Adipocyte (in vitro differentiated cells): Measurements from ENCODE around the gene PITPNC1.
"Not testable (repeated sequence)": the region's sequence is repeated elsewhere in the genome, so short reads cannot be mapped to it uniquely, and the experiment has no call there.

Experiments
- DNase-seq: peaks from one replicate; pipeline ENCODE4 v3.0.0-alpha.2; 2015; ENCODE audit warnings: low read depth
- H3K27me3 ChIP-seq: replicated peaks from 2 replicates; pipeline ENCODE4 v1.7.0; 2013; ENCODE audit warnings: mild to moderate bottlenecking, low read length, moderate library complexity; ENCODE audit not compliant: control insufficient read depth, insufficient read depth
- H3K36me3 ChIP-seq: 2 replicates; pipeline ENCODE4 v1.7.0; 2013; ENCODE audit warnings: low read length, mild to moderate bottlenecking, moderate library complexity; ENCODE audit not compliant: control insufficient read depth, insufficient read depth, severe bottlenecking
- H3K4me1 ChIP-seq: 2 replicates; pipeline ENCODE4 v1.7.0; 2013; ENCODE audit warnings: mild to moderate bottlenecking, low read length, moderate library complexity; ENCODE audit not compliant: control insufficient read depth, insufficient read depth
- H3K4me3 ChIP-seq: 2 replicates; pipeline ENCODE4 v1.7.0; 2013; ENCODE audit warnings: mild to moderate bottlenecking, low read length, moderate library complexity
- H3K9ac ChIP-seq: 2 replicates; pipeline ENCODE4 v1.7.0; 2013; ENCODE audit warnings: mild to moderate bottlenecking, low read length, moderate library complexity
- H3K9me3 ChIP-seq: 2 replicates; pipeline ENCODE4 v1.7.0; 2013; ENCODE audit warnings: mild to moderate bottlenecking, low read length, moderate library complexity; ENCODE audit not compliant: control insufficient read depth

Gene PITPNC1

DNA sequence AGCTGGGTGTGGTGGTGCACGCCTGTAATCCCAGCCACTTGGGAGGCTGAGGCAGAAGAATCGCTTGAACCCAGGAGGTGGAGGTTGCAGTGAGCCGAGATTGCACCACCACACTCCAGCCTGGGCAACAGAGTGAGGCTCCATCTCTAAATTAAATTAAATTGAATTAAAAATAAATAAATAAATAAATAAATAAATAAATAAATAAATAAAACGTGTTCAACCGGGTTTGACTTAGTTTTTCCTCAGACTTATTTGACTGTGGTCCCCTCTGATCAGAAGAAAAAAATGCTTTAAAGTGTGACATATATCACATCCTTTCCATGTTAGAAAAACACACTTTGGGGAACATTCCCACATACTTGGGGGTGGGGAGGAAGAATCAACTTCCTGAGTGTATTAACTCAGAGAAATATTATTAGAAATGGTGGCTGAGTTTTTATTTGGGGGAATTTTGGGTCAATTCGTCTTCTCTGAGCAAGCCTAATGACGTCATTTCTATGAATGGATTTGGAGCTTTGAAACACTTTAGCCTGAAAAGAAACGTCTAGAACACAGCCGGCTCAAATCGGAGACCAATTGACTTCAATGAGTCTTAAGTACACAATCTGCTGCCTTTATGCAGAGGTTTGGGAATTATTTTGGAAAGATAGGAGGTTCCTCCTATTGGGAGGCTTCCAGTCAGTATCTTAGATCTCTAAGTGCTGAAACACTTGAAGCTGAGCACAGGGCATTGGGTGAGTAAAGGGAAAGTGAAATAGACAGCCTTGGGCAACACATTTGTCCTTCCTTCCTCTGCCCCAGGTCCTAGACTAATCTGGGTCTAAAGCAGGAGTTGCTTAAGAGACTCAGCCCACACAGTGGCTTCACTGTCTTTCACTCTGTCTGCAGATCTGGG is 132.6 kb downstream of the PITPNC1 start:
- peak overlapping the region; percentile 72 for H3K9ac ChIP-seq
- peak; percentile 63 for DNase-seq
- H3K9me3 ChIP-seq, result no peaks in the 10 kb centered on the region
- peak overlapping the region; percentile 81 for H3K4me3 ChIP-seq
- no peaks in the 10 kb centered on the region for H3K36me3 ChIP-seq
- peaks cover 19% of the 10 kb centered on the region for H3K4me1 ChIP-seq
- no peaks in the 10 kb centered on the region for H3K27me3 ChIP-seq

DNA sequence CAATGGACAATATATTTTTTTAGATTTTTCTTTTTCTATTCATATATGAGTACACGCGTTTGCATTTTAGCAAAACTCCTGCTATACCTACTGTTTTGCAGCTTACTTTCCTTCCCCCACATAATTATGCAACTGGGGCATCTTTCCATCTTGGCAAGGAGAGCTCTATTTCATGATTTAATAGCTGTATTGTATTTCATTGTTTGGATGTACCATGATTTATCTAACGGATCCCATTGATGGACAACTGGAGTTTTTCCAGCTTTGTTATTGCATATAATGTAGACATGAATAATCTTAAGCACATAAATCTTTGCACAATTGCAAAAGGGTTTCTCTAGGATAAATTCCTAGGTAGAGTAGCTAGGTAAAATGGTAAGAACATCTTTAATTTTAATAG is 133.9 kb downstream of the PITPNC1 start:
- peaks cover 23% of the 10 kb centered on the region for H3K4me1 ChIP-seq
- DNase-seq, result no peak
- no peak overlapping the region for H3K4me3 ChIP-seq
- no peaks in the 10 kb centered on the region for H3K36me3 ChIP-seq
- no peak overlapping the region for H3K9ac ChIP-seq
- H3K9me3 ChIP-seq, result no peaks in the 10 kb centered on the region
- no peaks in the 10 kb centered on the region for H3K27me3 ChIP-seq

DNA sequence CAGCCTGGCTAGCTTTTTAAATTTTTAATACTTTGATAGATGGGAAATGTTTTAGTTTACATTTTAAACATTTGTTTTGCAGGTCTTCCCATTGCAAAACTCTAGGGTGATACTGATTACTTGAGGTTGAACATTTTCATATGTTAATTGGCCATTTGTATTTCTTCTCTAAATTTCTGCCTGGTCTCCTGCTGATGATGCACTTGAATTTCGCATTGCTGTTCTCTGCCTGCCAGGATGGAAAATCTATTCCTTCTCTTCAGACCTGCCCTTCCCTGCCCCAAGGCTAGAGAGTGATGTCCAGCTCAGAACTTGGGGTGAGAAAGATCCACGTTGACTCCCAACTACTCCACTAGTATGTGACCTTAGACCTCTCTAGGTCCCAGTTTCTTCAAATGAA is 134.7 kb downstream of the PITPNC1 start:
- Histone ChIP-seq H3K4me1 (peaks cover 25% of the 10 kb centered on the region), H3K9ac (no peak overlapping the region), H3K9me3 (no peaks in the 10 kb centered on the region), H3K36me3 (no peaks in the 10 kb centered on the region), H3K27me3 (no peaks in the 10 kb centered on the region), H3K4me3 (no peak overlapping the region)
- DNase-seq, result no peak

DNA sequence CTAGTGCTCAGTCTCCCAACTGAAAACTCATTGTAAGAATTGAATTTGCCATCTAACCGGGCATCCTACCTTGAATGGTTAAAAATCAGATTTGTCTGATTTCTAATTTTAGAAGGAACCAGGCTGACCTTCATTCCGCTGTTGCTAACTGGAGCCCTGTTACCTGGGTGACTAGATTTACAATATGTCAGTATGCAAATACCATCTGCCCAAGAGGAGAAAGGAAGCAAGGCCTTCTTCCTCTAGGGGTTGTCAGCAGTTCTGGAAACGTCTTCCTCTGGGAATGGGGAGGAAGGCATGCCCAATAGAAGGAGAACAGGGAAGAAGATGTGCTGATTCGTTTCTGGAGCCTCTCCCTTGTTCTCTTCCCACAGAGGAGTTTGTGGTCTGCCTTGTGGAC is 137.9 kb downstream of the PITPNC1 start:
- Histone ChIP-seq H3K9me3 (peaks cover 6% of the 10 kb centered on the region), H3K36me3 (no peaks in the 10 kb centered on the region), H3K9ac (no peak overlapping the region), H3K4me3 (no peak overlapping the region), H3K27me3 (no peaks in the 10 kb centered on the region), H3K4me1 (peaks cover 33% of the 10 kb centered on the region)
- DNase-seq, result no peak

DNA sequence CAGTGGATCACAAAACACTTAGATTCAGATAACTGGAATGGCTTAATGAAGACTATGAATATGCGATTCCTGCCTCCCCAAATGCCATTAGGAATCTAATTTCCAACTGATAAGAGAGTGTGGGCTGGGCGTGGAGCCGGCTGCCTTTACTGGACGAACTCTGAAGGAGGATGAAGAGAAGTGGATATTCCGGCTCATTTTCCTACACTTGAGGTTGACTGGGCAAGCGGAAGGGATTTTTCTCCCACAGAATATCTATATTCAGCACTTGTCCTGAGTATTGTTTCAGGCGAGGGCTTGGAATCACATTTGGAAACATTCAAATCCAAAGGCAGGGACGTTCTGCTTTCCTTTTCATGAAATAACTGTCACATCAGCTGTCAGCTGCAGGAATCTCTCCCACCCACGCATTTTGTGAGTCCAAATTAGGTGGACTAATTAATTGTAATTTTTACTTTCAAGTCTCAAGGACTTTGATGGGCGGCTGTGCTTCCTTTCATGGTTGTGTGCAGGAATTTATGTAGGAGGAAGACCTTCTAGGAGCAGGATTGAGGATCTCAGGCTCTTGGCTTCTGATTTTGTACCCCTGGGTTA is 138.5 kb downstream of the PITPNC1 start:
- H3K9ac ChIP-seq, result no peak overlapping the region

DNA sequence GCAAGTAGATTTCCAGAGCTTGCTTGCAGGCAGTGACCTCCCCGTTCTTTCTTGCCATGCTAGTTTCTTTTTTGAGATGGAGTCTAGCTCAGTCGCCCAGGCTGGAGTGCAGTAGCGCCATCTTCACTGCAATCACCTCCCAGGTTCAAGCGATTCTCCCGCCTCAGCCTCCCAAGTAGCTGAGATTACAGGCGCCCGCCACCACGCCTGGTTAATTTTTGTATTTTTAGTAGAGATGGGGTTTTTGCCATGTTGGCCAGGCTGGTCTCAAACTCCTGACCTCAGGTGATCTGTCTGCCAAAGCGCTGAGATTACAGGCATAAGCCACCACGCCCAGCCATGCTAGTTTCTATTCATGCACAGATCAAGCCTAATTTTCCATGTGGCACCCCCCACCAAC is 139.5 kb downstream of the PITPNC1 start:
- H3K9ac ChIP-seq, DNase-seq, H3K27me3 ChIP-seq, H3K36me3 ChIP-seq, H3K9me3 ChIP-seq, H3K4me3 ChIP-seq: not testable (repeated sequence)
- H3K4me1 ChIP-seq, result peaks cover 34% of the 10 kb centered on the region

More for the DNA sequence above, 138.5 kb downstream of the PITPNC1 start:
- no peaks in the 10 kb centered on the region for H3K36me3 ChIP-seq
- peaks cover 6% of the 10 kb centered on the region for H3K9me3 ChIP-seq
- H3K4me3 ChIP-seq, result no peak overlapping the region
- peaks cover 31% of the 10 kb centered on the region for H3K4me1 ChIP-seq
- no peaks in the 10 kb centered on the region for H3K27me3 ChIP-seq
- no peak for DNase-seq

DNA sequence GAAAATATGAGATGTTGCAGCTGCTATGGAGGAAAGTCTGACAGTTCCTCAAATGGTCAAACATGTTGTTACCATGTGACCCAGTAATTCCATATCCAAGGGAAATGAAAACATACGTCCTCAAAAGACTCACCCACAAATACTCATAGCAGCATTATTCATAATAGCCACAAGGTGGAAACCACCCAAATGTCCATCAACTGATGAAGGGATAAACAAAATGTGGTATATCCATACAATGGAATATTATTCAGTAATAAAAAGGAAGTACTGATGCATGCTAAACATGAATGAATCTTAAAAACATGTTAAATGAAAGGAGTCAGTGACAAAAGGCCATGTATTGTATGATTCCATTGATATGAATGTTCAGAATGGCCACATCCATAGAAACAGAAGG is 140.2 kb downstream of the PITPNC1 start:
- no peak overlapping the region for H3K9ac ChIP-seq
- peaks cover 6% of the 10 kb centered on the region for H3K9me3 ChIP-seq
- H3K4me3 ChIP-seq, result no peak overlapping the region
- H3K4me1 ChIP-seq, result peaks cover 37% of the 10 kb centered on the region
- no peak for DNase-seq
- no peaks in the 10 kb centered on the region for H3K36me3 ChIP-seq
- no peaks in the 10 kb centered on the region for H3K27me3 ChIP-seq

DNA sequence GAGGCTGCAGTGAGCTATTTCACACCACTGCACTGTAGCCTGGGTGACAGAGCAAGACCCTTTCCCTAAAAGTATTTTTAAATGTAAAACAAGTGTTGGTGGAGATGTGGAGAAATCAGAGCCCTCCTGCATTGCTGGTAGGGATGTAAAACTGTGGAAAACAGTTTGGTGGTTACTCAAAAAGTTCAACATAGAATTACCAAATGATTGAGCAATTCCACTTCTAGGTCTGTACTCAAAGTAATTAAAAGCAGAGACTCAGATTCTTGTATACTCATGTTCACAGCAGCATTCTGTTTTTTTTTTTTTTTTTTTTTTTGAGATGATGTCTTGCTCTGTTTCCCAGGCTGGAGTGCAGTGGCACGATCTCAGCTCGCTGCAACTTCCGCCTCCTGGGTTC is 141.8 kb downstream of the PITPNC1 start:
- H3K27me3 ChIP-seq, result no peaks in the 10 kb centered on the region
- DNase-seq, result peak; percentile 94
- no peaks in the 10 kb centered on the region for H3K36me3 ChIP-seq
- no peak overlapping the region for H3K4me3 ChIP-seq
- peaks cover 37% of the 10 kb centered on the region for H3K4me1 ChIP-seq
- no peak overlapping the region for H3K9ac ChIP-seq
- H3K9me3 ChIP-seq, result peaks cover 6% of the 10 kb centered on the region

DNA sequence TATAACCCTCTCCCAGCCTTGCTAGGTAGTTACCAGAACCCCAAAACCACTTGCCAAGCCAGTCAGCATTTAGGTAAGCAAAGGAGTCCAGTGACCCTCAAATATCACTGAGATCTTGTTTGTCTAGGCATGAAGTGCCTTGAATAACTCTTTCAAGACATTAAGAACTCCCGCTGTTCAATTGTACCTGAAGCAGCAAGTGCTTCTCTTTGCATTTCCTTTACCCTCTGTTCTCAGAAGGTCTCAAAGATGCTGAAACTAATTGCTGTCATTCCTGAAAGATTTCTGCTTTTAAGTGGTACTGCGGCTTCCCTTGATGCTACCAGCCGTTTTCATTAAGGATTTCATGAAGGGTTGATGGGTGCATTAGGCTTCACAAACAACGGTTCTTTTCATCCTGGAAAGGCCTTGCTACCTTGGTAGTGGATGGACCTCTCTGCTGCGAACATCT is 142.7 kb downstream of the PITPNC1 start:
- peaks cover 37% of the 10 kb centered on the region for H3K4me1 ChIP-seq
- peak overlapping the region; percentile 66 for H3K4me3 ChIP-seq
- H3K9me3 ChIP-seq, result peaks cover 6% of the 10 kb centered on the region
- DNase-seq, result no peak
- H3K27me3 ChIP-seq, result no peaks in the 10 kb centered on the region
- no peak overlapping the region for H3K9ac ChIP-seq
- H3K36me3 ChIP-seq, result no peaks in the 10 kb centered on the region

DNA sequence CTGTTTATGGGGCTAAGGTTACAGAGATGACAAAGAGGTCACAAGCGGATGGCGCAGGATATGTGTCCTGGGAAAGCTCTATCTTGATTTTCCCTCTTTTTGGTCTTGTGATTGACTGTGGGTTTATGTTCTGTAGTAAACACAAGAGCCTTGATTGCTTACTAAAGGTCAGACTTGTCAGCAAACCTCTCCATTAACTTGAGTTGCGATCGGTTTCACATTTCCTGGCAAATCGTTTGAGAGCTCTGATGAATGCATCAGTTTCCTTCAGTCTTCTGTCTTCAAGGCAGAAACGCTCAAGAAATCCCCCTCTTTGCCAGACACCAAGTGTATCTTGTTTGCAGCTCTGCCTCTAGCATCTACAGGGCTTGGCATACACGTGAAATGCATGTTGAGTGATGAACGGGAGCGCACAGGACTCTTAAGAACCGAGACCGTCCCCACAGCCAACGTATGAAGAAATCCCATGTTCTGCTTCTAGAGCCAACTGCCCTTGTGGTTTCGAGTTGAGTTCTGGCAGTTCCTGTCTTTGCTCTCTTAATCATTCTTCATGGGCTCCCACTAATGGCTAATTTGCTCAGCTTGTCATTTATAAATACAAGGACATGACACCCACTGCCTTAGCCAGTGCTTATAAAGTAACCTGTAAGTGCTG is 143.3 kb downstream of the PITPNC1 start:
- H3K27me3 ChIP-seq, result no peaks in the 10 kb centered on the region
- H3K36me3 ChIP-seq, result no peaks in the 10 kb centered on the region
- H3K4me1 ChIP-seq, result peaks cover 37% of the 10 kb centered on the region
- peak overlapping the region; percentile 66 for H3K4me3 ChIP-seq
- peak; percentile 22 for DNase-seq
- peaks cover 6% of the 10 kb centered on the region for H3K9me3 ChIP-seq
- no peak overlapping the region for H3K9ac ChIP-seq
